Keratinocyte (primary cell): ENCODE data around the gene ACBD6. TPM values are rescaled to one million over a fixed set of nuclear protein-coding genes. Genes with fewer than 3 reads are reported as not detected.

Source experiments
- DNase-seq: peaks from one replicate; pipeline ENCODE4 v3.0.0-alpha.2; 2011; ENCODE audit warnings: low read depth, missing footprints, low spot score
- FAIRE-seq: peaks from 2 replicates; lab custom pipeline; 2011; peaks lifted over from hg19 to GRCh38; lab: Jason Lieb, UNC
- H2AFZ ChIP-seq: 2 replicates; pipeline ENCODE4 v1.6.0; 2012; ENCODE audit warnings: low read length, control low read depth, inconsistent platforms; ENCODE audit not compliant: control insufficient read depth
- H3K27ac ChIP-seq: 2 replicates; pipeline ENCODE4 v1.5.1; 2011; ENCODE audit warnings: low read length; ENCODE audit not compliant: control insufficient read depth, insufficient read depth
- H3K27me3 ChIP-seq: 3 replicates; pipeline ENCODE4 v1.6.0; 2011; ENCODE audit warnings: low read length; ENCODE audit not compliant: control insufficient read depth, insufficient read depth; ENCODE audit errors: extremely low read depth
- H3K36me3 ChIP-seq, 2 experiments: 2 replicates in 1 of 2; 3 replicates in 1 of 2; pipeline ENCODE4 v1.5.1; 2011; ENCODE audit warnings: low read length in 2 of 2, mild to moderate bottlenecking in 1 of 2; ENCODE audit not compliant: control insufficient read depth in 2 of 2, insufficient read depth in 2 of 2; ENCODE audit errors: extremely low read depth in 1 of 2
- H3K4me1 ChIP-seq: 3 replicates; pipeline ENCODE4 v1.5.1; 2011; ENCODE audit warnings: low read length; ENCODE audit not compliant: control insufficient read depth, insufficient read depth; ENCODE audit errors: extremely low read depth
- H3K4me2 ChIP-seq: 3 replicates; pipeline ENCODE4 v1.6.0; 2011; ENCODE audit warnings: low read depth, low read length; ENCODE audit not compliant: control insufficient read depth, insufficient read depth; ENCODE audit errors: extremely low read depth
- H3K4me3 ChIP-seq, 3 experiments: fragments of 200-600 bp in 1 of 3; sonication (generic) in 1 of 3; 2 replicates in 2 of 3; 3 replicates in 1 of 3; pipeline ENCODE4 v1.5.1; 2011 to 2016; ENCODE audit warnings: low read length in 3 of 3, mild to moderate bottlenecking in 3 of 3, control low read depth in 2 of 3, inconsistent platforms in 1 of 3, low read depth in 1 of 3, mixed read lengths in 1 of 3, mixed run types in 1 of 3, moderate library complexity in 1 of 3; ENCODE audit not compliant: control insufficient read depth in 2 of 3, insufficient read depth in 2 of 3; ENCODE audit errors: extremely low read depth in 1 of 3
- H3K79me2 ChIP-seq: 2 replicates; pipeline ENCODE4 v1.6.0; 2012; ENCODE audit warnings: low read length; ENCODE audit not compliant: control insufficient read depth, insufficient read depth
- H3K9ac ChIP-seq: 3 replicates; pipeline ENCODE4 v1.6.0; 2011; ENCODE audit warnings: low read length; ENCODE audit not compliant: control insufficient read depth, insufficient read depth; ENCODE audit errors: extremely low read depth
- H3K9me1 ChIP-seq: 3 replicates; pipeline ENCODE4 v1.6.0; 2011; ENCODE audit warnings: low read length; ENCODE audit not compliant: control insufficient read depth, insufficient read depth; ENCODE audit errors: extremely low read depth
- H3K9me3 ChIP-seq: 2 replicates; pipeline ENCODE4 v1.5.1; 2012; ENCODE audit warnings: low read depth, low read length; ENCODE audit not compliant: control insufficient read depth
- H4K20me1 ChIP-seq: 3 replicates; pipeline ENCODE4 v1.6.0; 2011; ENCODE audit warnings: low read length; ENCODE audit not compliant: control insufficient read depth, insufficient read depth; ENCODE audit errors: extremely low read depth
- CTCF ChIP-seq, 3 experiments: IDR thresholded peaks in 1 of 3; conservative IDR thresholded peaks in 1 of 3; optimal IDR thresholded peaks in 1 of 3; 2 replicates in 2 of 3; 3 replicates in 1 of 3; pipeline versions ENCODE3 to v1.5.1; 2011; ENCODE audit warnings: low read length in 3 of 3, mild to moderate bottlenecking in 3 of 3, moderate library complexity in 2 of 3, control low read depth in 1 of 3, inconsistent platforms in 1 of 3; ENCODE audit not compliant: insufficient read depth in 2 of 3; ENCODE audit errors: extremely low read depth in 1 of 3
- EZH2 ChIP-seq: IDR thresholded peaks from one replicate; pipeline ENCODE4 v1.6.1; 2012; ENCODE audit warnings: inconsistent platforms, mild to moderate bottlenecking, low read length, moderate library complexity
- dilution Hi-C: fragments of 300-500 bp; cut with MboI; formaldehyde crosslinking; loops from one replicate; pipeline ENCODE4 v1.7.0; 2020; ENCODE audit warnings: low sequenced_read_pairs; ENCODE audit not compliant: extremely low pct_ligation_motif_present
- polyA plus RNA-seq, 5 experiments: library from polyadenylated mRNA; depleted of rRNA in 3 of 5; stranded (reverse) in 3 of 5; stranded (forward) in 1 of 5; unstranded in 1 of 5; fragments of >200 nt; gene quantifications; 1 replicate in 1 of 5; 2 replicates in 3 of 5; 3 replicates in 1 of 5; pipeline versions ENCODE4 v1.2.1 to v1.2.3, GENCODE V29; 2011 to 2012; ENCODE audit warnings: missing spikeins in 2 of 5, low read depth in 1 of 5, low replicate concordance in 1 of 5

ACBD6 gene
- polyA plus RNA-seq, 1 donor (not counting 4 experiments of a cell fraction or from before 2014, with no cell fraction given): 47.5 TPM

- H3K9ac ChIP-seq: no peak overlapping the region
- no peak for TF ChIP-seq CTCF (optimal IDR thresholded peaks at IDR 0.05 in 1 of 3, IDR thresholded peaks at IDR 0.05 in 1 of 3, conservative IDR thresholded peaks at IDR 0.05 in 1 of 3; ENCODE audit: extremely low read depth in 1 of 3, insufficient read depth in 2 of 3, low read length in 3 of 3)
- no peak for TF ChIP-seq EZH2
- FAIRE-seq: no peak
- no peak for DNase-seq
- H3K4me3 ChIP-seq: no peak overlapping the region
- H3K27ac ChIP-seq: no peak overlapping the region
- H3K9me3 ChIP-seq: no peaks in the 10 kb centered on the region
- dilution Hi-C loops: no loop called here
- H2AFZ ChIP-seq: no peak overlapping the region
- H3K4me2 ChIP-seq: no peak overlapping the region
- H3K27me3 ChIP-seq: no peaks in the 10 kb centered on the region
- no peaks in the 10 kb centered on the region for H3K36me3 ChIP-seq
- H4K20me1 ChIP-seq: peaks cover 2% of the 10 kb centered on the region
- peaks cover 9% of the 10 kb centered on the region for H3K4me1 ChIP-seq
- peaks cover 2% of the 10 kb centered on the region for H3K79me2 ChIP-seq
- H3K9me1 ChIP-seq: no peaks in the 10 kb centered on the region
These were observed 139.0 kb downstream of the ACBD6 start for GRCh38 chr1:180363246-180363995.

GRCh38 chr1:180360333-180361075 lies 141.9 kb downstream of the ACBD6 start:
- Histone ChIP-seq H3K4me2 (peak overlapping the region; percentile 36), H3K9ac (no peak overlapping the region), H3K4me1 (peaks cover 9% of the 10 kb centered on the region), H3K9me3 (no peaks in the 10 kb centered on the region), H3K36me3 (no peaks in the 10 kb centered on the region), H3K27ac (no peak overlapping the region), H3K27me3 (no peaks in the 10 kb centered on the region), H3K9me1 (no peaks in the 10 kb centered on the region), H2AFZ (no peak overlapping the region), H3K79me2 (peaks cover 2% of the 10 kb centered on the region), H4K20me1 (peaks cover 2% of the 10 kb centered on the region), H3K4me3 (no peak overlapping the region)
- TF ChIP-seq CTCF (optimal IDR thresholded peaks at IDR 0.05 in 1 of 3, IDR thresholded peaks at IDR 0.05 in 1 of 3, conservative IDR thresholded peaks at IDR 0.05 in 1 of 3; ENCODE audit: extremely low read depth in 1 of 3, insufficient read depth in 2 of 3, low read length in 3 of 3) (no peak), EZH2 (no peak)
- DNase-seq (no peak), FAIRE-seq (no peak)
- dilution Hi-C loops: no loop called here
